ENCODE data around the gene RFTN1.

Gene RFTN1

GRCh38 chr3:16487511-16488175 is 25.9 kb downstream of the RFTN1 start:
- TF ChIP-seq CTCF (IDR thresholded peaks at IDR 0.05): no peak
- Histone ChIP-seq H3K36me3 (peaks cover 4 to 16% (median 6%) of the 10 kb centered on the region in 3 donors), H3K4me1 (peaks cover 0 to 35% (median 2%) of the 10 kb centered on the region in 4 donors), H3K4me3 (no peak overlapping the region), H3K9me3 (no peaks in the 10 kb centered on the region), H3K27ac (no peak overlapping the region), H3K27me3 (no peaks in the 10 kb centered on the region)
- no peak for DNase-seq
- intact Hi-C loops (cut with DNase I; ENCODE audit: low total_unique reads): no loop called here

GRCh38 chr3:16486951-16487480 is 26.5 kb downstream of the RFTN1 start:
- DNase-seq: no peak
- intact Hi-C loops (cut with DNase I; ENCODE audit: low total_unique reads): no loop called here
- H3K36me3 ChIP-seq: peaks cover 3 to 12% (median 4%) of the 10 kb centered on the region in 3 donors
- H3K27ac ChIP-seq: no peak overlapping the region
- no peak overlapping the region for H3K4me3 ChIP-seq
- H3K4me1 ChIP-seq: peaks cover 0 to 41% (median 3%) of the 10 kb centered on the region in 4 donors
- no peaks in the 10 kb centered on the region for H3K27me3 ChIP-seq
- TF ChIP-seq CTCF (IDR thresholded peaks at IDR 0.05): no peak
- H3K9me3 ChIP-seq: no peaks in the 10 kb centered on the region

DNA sequence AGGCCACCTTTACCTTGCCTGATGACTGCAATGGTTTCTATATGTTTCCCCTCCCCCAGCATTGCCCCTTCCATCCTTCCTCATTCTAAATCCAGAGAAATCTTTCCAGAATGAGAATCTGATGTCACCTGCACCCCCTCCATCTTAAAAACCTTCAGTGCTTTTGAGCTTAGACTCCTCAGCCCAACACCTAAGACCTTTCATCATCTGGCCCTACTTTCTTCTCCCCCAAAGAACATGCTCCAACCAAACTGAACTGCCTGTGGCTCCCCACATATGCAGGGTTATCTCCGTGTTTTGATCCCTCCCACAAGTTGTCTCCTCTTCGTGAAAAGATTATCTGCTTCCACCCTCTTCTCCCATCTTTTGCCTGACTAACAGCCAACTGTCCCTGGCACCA is 27.3 kb downstream of the RFTN1 start:
- no peak for TF ChIP-seq CTCF (IDR thresholded peaks at IDR 0.05)
- no peak for DNase-seq
- no peaks in the 10 kb centered on the region for H3K9me3 ChIP-seq
- H3K4me1 ChIP-seq: peaks cover 0 to 49% (median 5%) of the 10 kb centered on the region in 4 donors
- no peaks in the 10 kb centered on the region for H3K27me3 ChIP-seq
- no peak overlapping the region for H3K27ac ChIP-seq
- peaks cover 0 to 9% (median 2%) of the 10 kb centered on the region in 3 donors for H3K36me3 ChIP-seq
- no peak overlapping the region for H3K4me3 ChIP-seq
- intact Hi-C loops (cut with DNase I; ENCODE audit: low total_unique reads): no loop called here

DNA sequence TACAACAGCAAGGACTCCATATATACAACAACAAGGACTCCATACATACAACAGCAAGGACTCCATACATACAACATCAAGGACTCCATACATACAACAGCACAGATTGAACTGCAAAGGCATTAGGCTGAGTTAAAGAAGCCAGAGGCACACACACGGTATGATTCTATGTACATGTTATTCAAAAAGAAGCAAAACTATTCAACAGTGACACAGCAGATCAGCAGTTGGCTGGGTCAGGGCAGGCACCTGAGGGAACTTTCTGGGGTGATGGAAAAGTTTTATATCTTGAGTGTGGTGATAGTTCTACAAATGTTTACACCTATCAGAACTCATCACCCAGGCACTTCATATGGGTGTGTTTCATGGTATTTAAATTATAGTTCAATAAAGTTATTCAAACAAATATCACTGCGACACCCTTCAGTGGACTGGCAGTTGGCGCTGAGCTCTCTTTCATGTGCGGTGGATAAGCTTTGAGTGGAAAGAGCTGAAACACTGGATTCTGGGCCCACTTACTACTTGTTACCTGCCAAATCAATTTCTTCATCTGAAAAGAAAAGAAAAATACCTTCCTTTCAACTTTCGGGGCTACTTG is 28.0 kb downstream of the RFTN1 start:
- intact Hi-C loops (cut with DNase I; ENCODE audit: low total_unique reads): no loop called here
- Histone ChIP-seq H3K4me3 (no peak overlapping the region), H3K27ac (peak overlapping the region in 1 of 2 donors; percentile 42), H3K9me3 (no peaks in the 10 kb centered on the region), H3K36me3 (peaks cover 0 to 9% (median 0%) of the 10 kb centered on the region in 3 donors), H3K27me3 (no peaks in the 10 kb centered on the region), H3K4me1 (peaks cover 0 to 56% (median 5%) of the 10 kb centered on the region in 4 donors)
- no peak for TF ChIP-seq CTCF (IDR thresholded peaks at IDR 0.05)
- no peak for DNase-seq

GRCh38 chr3:16484984-16485383 is 28.5 kb downstream of the RFTN1 start:
- Histone ChIP-seq H3K36me3 (peaks cover 0 to 9% (median 0%) of the 10 kb centered on the region in 3 donors), H3K27me3 (no peaks in the 10 kb centered on the region), H3K4me3 (no peak overlapping the region), H3K9me3 (no peaks in the 10 kb centered on the region), H3K27ac (peak overlapping the region in 1 of 2 donors; percentile 42), H3K4me1 (peaks cover 0 to 58% (median 5%) of the 10 kb centered on the region in 4 donors)
- DNase-seq: no peak
- intact Hi-C loops (cut with DNase I; ENCODE audit: low total_unique reads): no loop called here
- TF ChIP-seq CTCF (IDR thresholded peaks at IDR 0.05): no peak

All from tibial artery (tissue), 4 donors.